Stimulated activated effector memory CD8-positive, alpha-beta T cell treated with anti-CD3 and anti-CD28 coated beads, Interleukin-12 subunit alpha, Interleukin-12 subunit beta, amount 100 ng/mL, for 72 hours (primary cell): ENCODE measurements around the gene CPNE8.

Source experiments
- ATAC-seq: fragments of 150-1000 bp; cut with Tn5 transposase; 2 replicates; pipeline ENCODE4 v1.10.0; 2021
- DNase-seq, 2 donors: peaks; one replicate each; pipeline ENCODE4 v3.0.0; 2021 to 2022; ENCODE audit warnings: low spot score in 2 of 2
- H3K27ac Mint-ChIP-seq: one replicate; pipeline ENCODE4 v1.8.0; 2022; ENCODE audit warnings: mild to moderate bottlenecking, mixed read lengths
- H3K36me3 Mint-ChIP-seq: one replicate; pipeline ENCODE4 v1.8.0; 2022; ENCODE audit warnings: mild to moderate bottlenecking, mixed read lengths
- H3K4me1 Mint-ChIP-seq: one replicate; pipeline ENCODE4 v1.8.0; 2022; ENCODE audit warnings: mixed read lengths
- H3K4me3 Mint-ChIP-seq: one replicate; pipeline ENCODE4 v1.8.0; 2022; ENCODE audit warnings: mild to moderate bottlenecking, mixed read lengths
- H3K9me3 Mint-ChIP-seq: one replicate; pipeline ENCODE4 v1.8.0; 2022; ENCODE audit warnings: mixed read lengths

CPNE8 gene

GRCh38 chr12:38689704-38690103 is 215.7 kb downstream of the CPNE8 start:
- Mint-ChIP-seq H3K4me1 (no peaks in the 10 kb centered on the region), H3K36me3 (no peaks in the 10 kb centered on the region), H3K4me3 (no peak overlapping the region), H3K9me3 (no peaks in the 10 kb centered on the region), H3K27ac (no peak overlapping the region)
- ATAC-seq = no peak
- DNase-seq = no peak

GRCh38 chr12:38689195-38689594 is 216.2 kb downstream of the CPNE8 start:
- no peak for ATAC-seq
- H3K4me1 Mint-ChIP-seq = no peaks in the 10 kb centered on the region
- no peak overlapping the region for H3K4me3 Mint-ChIP-seq
- H3K9me3 Mint-ChIP-seq = no peaks in the 10 kb centered on the region
- DNase-seq = no peak
- H3K27ac Mint-ChIP-seq = no peak overlapping the region
- H3K36me3 Mint-ChIP-seq = no peaks in the 10 kb centered on the region

- Mint-ChIP-seq H3K36me3 (no peaks in the 10 kb centered on the region), H3K27ac (no peak overlapping the region), H3K4me3 (no peak overlapping the region), H3K4me1 (no peaks in the 10 kb centered on the region), H3K9me3 (no peaks in the 10 kb centered on the region)
- no peak for DNase-seq
- ATAC-seq = no peak
Measured at GRCh38 chr12:38682521-38682920, 222.9 kb downstream of the CPNE8 start.

GRCh38 chr12:38669530-38669929 is 235.9 kb downstream of the CPNE8 start:
- ATAC-seq = no peak
- no peaks in the 10 kb centered on the region for H3K4me1 Mint-ChIP-seq
- no peak overlapping the region for H3K27ac Mint-ChIP-seq
- H3K36me3 Mint-ChIP-seq = no peaks in the 10 kb centered on the region
- H3K4me3 Mint-ChIP-seq = no peak overlapping the region
- no peak for DNase-seq
- no peaks in the 10 kb centered on the region for H3K9me3 Mint-ChIP-seq

- Mint-ChIP-seq H3K4me1 (no peaks in the 10 kb centered on the region), H3K36me3 (no peaks in the 10 kb centered on the region), H3K9me3 (no peaks in the 10 kb centered on the region), H3K4me3 (no peak overlapping the region), H3K27ac (no peak overlapping the region)
- DNase-seq (no peak), ATAC-seq (no peak)
Measured at GRCh38 chr12:38669081-38669480, 236.3 kb downstream of the CPNE8 start.

GRCh38 chr12:38666425-38666824 is 239.0 kb downstream of the CPNE8 start:
- H3K36me3 Mint-ChIP-seq = no peaks in the 10 kb centered on the region

GRCh38 chr12:38664661-38665269 is 240.6 kb downstream of the CPNE8 start:
- DNase-seq (no peak), ATAC-seq (no peak)
- peaks cover 17% of the 10 kb centered on the region for H3K9me3 Mint-ChIP-seq
- no peaks in the 10 kb centered on the region for H3K4me1 Mint-ChIP-seq
- no peak overlapping the region for H3K27ac Mint-ChIP-seq
- no peaks in the 10 kb centered on the region for H3K36me3 Mint-ChIP-seq
- H3K4me3 Mint-ChIP-seq = no peak overlapping the region

More at GRCh38 chr12:38666425-38666824, 239.0 kb downstream of the CPNE8 start:
- Mint-ChIP-seq H3K4me1 (no peaks in the 10 kb centered on the region), H3K9me3 (peaks cover 17% of the 10 kb centered on the region), H3K27ac (no peak overlapping the region), H3K4me3 (no peak overlapping the region)
- ATAC-seq = no peak
- DNase-seq = no peak

- ATAC-seq (no peak), DNase-seq (no peak)
- no peak overlapping the region for H3K27ac Mint-ChIP-seq
- no peaks in the 10 kb centered on the region for H3K4me1 Mint-ChIP-seq
- H3K4me3 Mint-ChIP-seq = no peak overlapping the region
- no peaks in the 10 kb centered on the region for H3K36me3 Mint-ChIP-seq
- peaks cover 25% of the 10 kb centered on the region for H3K9me3 Mint-ChIP-seq
Measured at GRCh38 chr12:38662829-38663228, 242.6 kb downstream of the CPNE8 start.

- H3K4me1 Mint-ChIP-seq = no peaks in the 10 kb centered on the region
- H3K4me3 Mint-ChIP-seq = no peak overlapping the region
- ATAC-seq = no peak
Measured at GRCh38 chr12:38653650-38654049, 251.7 kb downstream of the CPNE8 start.

GRCh38 chr12:38648813-38649212 is 256.6 kb downstream of the CPNE8 start:
- Mint-ChIP-seq H3K36me3 (no peaks in the 10 kb centered on the region), H3K4me1 (no peaks in the 10 kb centered on the region), H3K9me3 (peaks cover 2% of the 10 kb centered on the region), H3K4me3 (no peak overlapping the region), H3K27ac (no peak overlapping the region)
- ATAC-seq = no peak
- DNase-seq = no peak

More at GRCh38 chr12:38653650-38654049, 251.7 kb downstream of the CPNE8 start:
- no peaks in the 10 kb centered on the region for H3K36me3 Mint-ChIP-seq
- peaks cover 8% of the 10 kb centered on the region for H3K9me3 Mint-ChIP-seq
- no peak overlapping the region for H3K27ac Mint-ChIP-seq
- DNase-seq = no peak

- H3K36me3 Mint-ChIP-seq = no peaks in the 10 kb centered on the region
- ATAC-seq = no peak
- no peak overlapping the region for H3K27ac Mint-ChIP-seq
- peaks cover 2% of the 10 kb centered on the region for H3K9me3 Mint-ChIP-seq
- no peak for DNase-seq
- no peaks in the 10 kb centered on the region for H3K4me1 Mint-ChIP-seq
- H3K4me3 Mint-ChIP-seq = no peak overlapping the region
Measured at GRCh38 chr12:38646146-38646545, 259.2 kb downstream of the CPNE8 start.

GRCh38 chr12:38639625-38640024 is 265.8 kb downstream of the CPNE8 start:
- Mint-ChIP-seq H3K27ac (no peak overlapping the region), H3K9me3 (peaks cover 8% of the 10 kb centered on the region), H3K4me3 (no peak overlapping the region), H3K4me1 (no peaks in the 10 kb centered on the region), H3K36me3 (no peaks in the 10 kb centered on the region)
- no peak for ATAC-seq
- no peak for DNase-seq

- Mint-ChIP-seq H3K9me3 (peaks cover 8% of the 10 kb centered on the region), H3K36me3 (no peaks in the 10 kb centered on the region), H3K4me1 (no peaks in the 10 kb centered on the region), H3K27ac (no peak overlapping the region), H3K4me3 (no peak overlapping the region)
- DNase-seq (no peak), ATAC-seq (no peak)
Measured at GRCh38 chr12:38638401-38638800, 267.0 kb downstream of the CPNE8 start.

- no peak for ATAC-seq
- Mint-ChIP-seq H3K27ac (no peak overlapping the region), H3K4me1 (no peaks in the 10 kb centered on the region), H3K4me3 (no peak overlapping the region), H3K9me3 (peaks cover 13% of the 10 kb centered on the region), H3K36me3 (no peaks in the 10 kb centered on the region)
- no peak for DNase-seq
Measured at GRCh38 chr12:38633511-38633910, 271.9 kb downstream of the CPNE8 start.

GRCh38 chr12:38629064-38629463 is 276.3 kb downstream of the CPNE8 start:
- ATAC-seq (no peak), DNase-seq (no peak)
- peaks cover 13% of the 10 kb centered on the region for H3K9me3 Mint-ChIP-seq
- H3K4me3 Mint-ChIP-seq = no peak overlapping the region
- H3K36me3 Mint-ChIP-seq = no peaks in the 10 kb centered on the region
- H3K27ac Mint-ChIP-seq = no peak overlapping the region
- H3K4me1 Mint-ChIP-seq = no peaks in the 10 kb centered on the region

GRCh38 chr12:38628288-38628687 is 277.1 kb downstream of the CPNE8 start:
- Mint-ChIP-seq H3K4me3 (no peak overlapping the region), H3K36me3 (no peaks in the 10 kb centered on the region), H3K9me3 (peaks cover 13% of the 10 kb centered on the region), H3K27ac (no peak overlapping the region), H3K4me1 (no peaks in the 10 kb centered on the region)
- ATAC-seq (no peak), DNase-seq (no peak)

- H3K4me1 Mint-ChIP-seq = no peaks in the 10 kb centered on the region
- no peak overlapping the region for H3K4me3 Mint-ChIP-seq
- ATAC-seq (no peak), DNase-seq (no peak)
- H3K9me3 Mint-ChIP-seq = peaks cover 11% of the 10 kb centered on the region
- no peak overlapping the region for H3K27ac Mint-ChIP-seq
- H3K36me3 Mint-ChIP-seq = no peaks in the 10 kb centered on the region
Measured at GRCh38 chr12:38625306-38625705, 280.1 kb downstream of the CPNE8 start.
